Stomach (tissue), 4 donors: ENCODE measurements around the gene INPP5A.

Source experiments
- CTCF ChIP-seq, 7 experiments: fragments of 450-650 bp in 4 of 7; fragments of 200-600 bp in 3 of 7; sonication (generic) in 3 of 7; IDR thresholded peaks; one replicate each; pipeline ENCODE4 v1.5.1; 2016 to 2019; ENCODE audit warnings: antibody characterized with exemption in 7 of 7, control low read depth in 2 of 7, mild to moderate bottlenecking in 1 of 7
- EP300 ChIP-seq: sonication (generic); formaldehyde crosslinking; IDR thresholded peaks from one replicate; pipeline ENCODE4 v1.6.1; 2017; ENCODE audit warnings: antibody characterized with exemption

- TF ChIP-seq CTCF (IDR thresholded peaks at IDR 0.05) (no peak), EP300 (no peak)
These were observed 107.1 kb downstream of the INPP5A start for GRCh38 chr10:132644527-132645246.
